AG08396 (cell line): ENCODE data around the gene NDST4.

ENCODE experiments used
- DNase-seq: peaks from one replicate; pipeline ENCODE4 v3.0.0; 2012; ENCODE audit warnings: low spot score, mixed read lengths

Gene NDST4

GRCh38 chr4:115113506-115114106 lies at the start of gene NDST4:
NDST4 (minus strand) TSS chr4:115113620; CDS start chr4:115077036, 36,584 bp downstream.
- peak; percentile 5 for DNase-seq

DNA sequence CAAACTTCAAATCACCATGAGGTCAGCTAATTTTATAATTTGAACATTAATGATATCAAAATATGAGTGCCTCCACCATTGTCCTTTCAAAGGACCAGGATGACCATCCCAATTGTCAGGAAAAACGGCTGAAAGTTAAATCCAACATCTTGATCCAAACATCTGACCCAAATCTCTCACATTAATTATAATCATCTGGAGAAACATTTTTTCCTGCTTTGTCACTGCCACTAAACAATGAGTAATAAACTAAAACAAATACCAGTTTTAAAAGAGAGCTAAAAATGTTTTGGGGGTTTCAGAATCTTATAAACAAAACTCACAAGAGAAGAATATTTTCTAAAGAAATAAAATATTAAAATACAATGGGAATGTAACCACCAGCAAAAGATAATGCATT lies 45.7 kb upstream of the NDST4 start:
- DNase-seq: no peak

GRCh38 chr4:115158296-115158695 lies 44.9 kb upstream of the NDST4 start:
- no peak for DNase-seq

DNA sequence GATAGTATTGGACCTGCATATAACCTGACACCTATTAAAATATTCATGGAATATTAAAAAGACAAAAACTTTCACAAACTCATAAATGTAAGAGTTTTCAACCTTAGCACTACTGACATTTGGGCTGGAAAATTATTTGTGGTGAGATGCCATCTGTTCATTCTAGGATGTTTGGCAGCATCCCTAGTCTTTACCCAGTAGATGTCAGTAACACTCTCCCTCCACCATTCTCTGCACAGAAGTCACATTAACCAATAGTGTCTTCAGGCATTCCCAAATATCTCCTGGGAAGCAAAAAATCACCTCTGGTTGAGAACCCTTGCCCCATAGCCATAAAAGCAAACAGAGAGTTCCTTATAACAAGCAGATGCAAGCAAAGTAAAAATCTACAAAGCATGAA lies 41.4 kb upstream of the NDST4 start:
- DNase-seq: peak; percentile 4

- DNase-seq: no peak
Observed at GRCh38 chr4:115152965-115153364, 39.5 kb upstream of the NDST4 start.

- DNase-seq: no peak
Observed at GRCh38 chr4:115152081-115152480, 38.7 kb upstream of the NDST4 start.

- no peak for DNase-seq
Observed at GRCh38 chr4:115149106-115149505, 35.7 kb upstream of the NDST4 start.

DNA sequence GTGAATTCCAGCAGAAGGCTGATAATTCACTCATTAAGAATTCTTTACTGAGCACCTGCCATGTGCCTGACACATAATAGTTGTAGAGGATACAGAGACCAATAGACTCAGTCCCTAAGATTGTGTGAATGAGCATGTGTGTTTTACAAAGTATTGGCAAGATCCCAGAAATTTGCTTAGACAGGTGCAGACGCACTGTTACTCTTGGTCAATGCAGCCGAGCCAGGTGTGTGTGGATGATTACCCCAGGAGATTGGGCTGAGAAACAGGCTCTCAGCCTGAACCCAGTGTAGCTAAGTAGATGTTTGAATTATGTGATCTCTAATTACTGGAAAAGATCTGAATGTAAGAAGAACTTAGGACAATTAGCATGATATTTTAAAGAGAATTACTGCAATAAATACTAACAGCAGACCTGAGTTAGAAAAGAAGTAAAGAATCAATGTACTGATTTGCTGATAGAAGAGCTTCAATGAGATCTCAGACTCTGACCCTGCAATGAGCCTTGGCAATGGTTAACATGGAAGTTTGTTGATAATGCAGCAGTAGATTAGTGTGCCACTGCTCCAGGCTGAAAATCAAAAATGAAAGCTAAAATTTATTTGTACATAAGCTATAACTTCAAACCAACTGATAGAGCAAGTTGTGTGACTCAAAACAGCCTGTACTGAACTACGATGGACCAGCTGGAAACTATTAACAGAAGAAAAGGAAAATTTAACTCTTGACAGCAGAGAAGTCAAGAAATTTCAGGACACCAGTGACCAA lies 32.2 kb upstream of the NDST4 start:
- DNase-seq: no peak

DNA sequence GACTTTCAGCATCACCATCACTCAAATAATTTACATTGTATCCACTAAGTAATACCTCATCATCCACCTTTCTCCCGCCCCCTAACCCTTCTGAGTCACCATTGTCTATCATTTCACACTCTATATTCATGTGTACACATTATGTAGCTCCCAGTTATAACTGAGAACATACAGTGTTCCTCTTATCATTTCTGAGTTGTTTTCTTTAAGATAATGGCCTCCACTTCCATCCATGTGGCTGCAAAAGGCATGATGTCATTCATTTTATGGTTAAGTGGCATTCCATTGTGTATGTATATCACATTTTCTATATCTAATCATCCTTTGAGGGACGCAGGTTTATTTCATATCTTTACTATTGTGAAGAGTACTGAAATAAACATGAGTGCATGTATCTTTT lies 14.6 kb upstream of the NDST4 start:
- DNase-seq: no peak

GRCh38 chr4:115126491-115126890 lies 13.1 kb upstream of the NDST4 start:
- DNase-seq: no peak

DNA sequence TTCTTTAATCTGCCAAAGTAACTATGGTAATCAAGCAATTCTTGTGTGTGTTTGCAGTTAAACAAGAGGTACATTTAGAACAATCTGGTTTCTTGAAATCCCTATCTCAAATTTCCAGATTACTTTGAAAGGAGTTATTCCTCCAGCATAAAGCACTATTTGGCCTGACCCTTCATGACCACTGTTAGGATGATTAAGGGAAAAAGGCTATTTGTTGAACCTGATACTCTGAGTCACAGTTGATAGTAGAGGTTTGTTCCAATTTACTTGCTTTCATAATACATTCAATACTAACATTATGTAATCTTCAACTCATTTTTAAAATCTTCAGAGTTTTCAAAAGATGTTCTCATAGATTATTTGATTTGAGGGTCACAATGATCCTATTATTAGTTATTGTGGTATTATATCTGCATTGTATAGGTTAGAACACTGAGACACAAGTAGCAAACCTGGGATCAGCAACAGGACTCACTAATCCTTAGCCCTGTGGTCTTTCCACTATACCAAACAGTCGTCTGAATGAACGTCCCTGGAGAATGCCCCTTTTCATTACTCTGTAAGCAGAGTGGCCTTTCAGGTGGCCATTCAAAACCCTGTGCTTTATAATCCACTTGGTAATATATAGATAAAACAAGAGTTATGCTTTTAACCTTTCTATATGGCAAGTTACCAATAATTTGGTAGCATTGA lies 8.1 kb upstream of the NDST4 start:
- no peak for DNase-seq

DNA sequence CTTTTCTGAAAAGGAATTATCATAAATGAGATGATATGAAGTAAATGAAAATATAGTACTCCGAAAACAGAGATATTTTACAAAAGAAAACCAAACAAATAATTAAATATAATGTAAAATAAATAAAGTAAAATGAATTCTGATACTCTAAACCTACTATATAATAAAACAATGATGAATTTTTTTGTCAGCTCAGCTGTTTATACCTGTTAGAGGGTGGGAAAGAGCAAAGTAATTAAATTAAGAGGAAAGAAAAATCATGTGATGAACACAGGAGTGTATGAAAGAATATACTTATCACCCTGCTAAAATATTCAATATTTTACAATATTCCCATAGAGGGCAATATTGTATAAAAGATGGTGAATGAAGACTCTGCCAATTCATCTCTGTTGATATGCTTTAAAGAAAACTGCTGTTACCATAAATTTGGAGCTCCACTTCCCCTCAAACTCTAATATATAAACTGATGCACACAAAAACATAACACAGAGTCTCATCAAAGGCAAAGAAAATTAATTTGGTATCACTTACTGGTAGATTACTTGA lies 6.5 kb upstream of the NDST4 start:
- no peak for DNase-seq

DNA sequence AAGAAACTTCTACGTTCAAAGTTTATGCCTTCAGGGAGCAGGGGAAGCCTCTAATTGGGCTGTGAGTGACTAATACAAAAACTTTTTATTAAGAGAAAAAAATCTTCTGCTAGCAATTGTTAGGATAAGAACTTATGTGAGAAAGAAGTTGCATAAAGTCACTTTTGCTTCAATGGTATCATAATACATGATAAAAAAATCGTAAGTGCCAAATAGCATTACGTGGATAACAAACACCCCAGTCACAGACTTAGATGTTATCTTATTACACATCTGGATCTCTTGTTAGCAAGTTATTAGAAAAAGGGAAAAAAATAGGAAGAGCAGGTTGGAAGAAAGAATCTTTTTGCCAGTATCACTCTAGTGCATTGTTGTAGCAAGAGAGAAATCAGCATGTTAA lies 4.2 kb upstream of the NDST4 start:
- DNase-seq: no peak

- no peak for DNase-seq
Observed at GRCh38 chr4:115110191-115111181, 2.9 kb downstream of the NDST4 start.

DNA sequence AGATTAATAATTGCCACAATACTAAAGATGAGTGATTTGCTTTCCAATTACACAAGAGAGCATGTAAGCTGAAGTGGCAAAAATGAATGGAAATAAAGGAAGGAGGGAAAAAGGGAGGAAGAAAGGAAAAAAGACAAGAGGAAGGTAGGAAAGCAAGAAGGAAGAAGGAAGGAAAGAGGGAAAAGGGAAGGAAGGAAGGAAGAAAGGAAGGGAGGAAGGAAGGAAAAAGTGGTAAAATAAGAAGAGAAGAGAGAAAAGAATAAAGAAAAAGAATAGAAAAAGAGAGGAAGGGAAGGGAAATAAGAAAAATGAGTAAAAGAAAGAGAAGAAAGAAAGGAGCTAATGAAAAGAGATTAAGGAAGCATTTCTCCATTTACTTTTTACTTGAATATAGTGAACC lies 4.6 kb downstream of the NDST4 start:
- DNase-seq: no peak

- no peak for DNase-seq
Observed at GRCh38 chr4:115107411-115107810, 6.0 kb downstream of the NDST4 start.

DNA sequence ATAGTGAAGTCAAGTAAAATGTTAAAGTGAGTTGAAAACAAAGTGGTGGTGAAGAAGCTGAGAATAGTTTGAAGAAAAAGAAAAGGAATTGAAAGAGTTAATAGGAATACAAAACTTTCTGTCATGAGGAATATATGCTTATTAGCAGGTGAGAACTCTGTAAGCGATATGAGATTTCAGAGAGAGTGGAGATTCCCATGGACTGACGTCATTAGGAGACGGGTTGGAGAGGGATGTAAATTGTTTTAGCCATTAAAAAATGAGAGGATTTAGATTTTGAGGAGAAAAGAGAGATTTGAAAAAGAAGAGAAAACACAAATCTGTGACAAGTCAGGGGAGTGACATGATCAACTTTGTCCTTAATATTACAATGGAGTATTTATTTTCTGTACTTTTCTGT lies 11.7 kb downstream of the NDST4 start:
- DNase-seq: no peak

DNA sequence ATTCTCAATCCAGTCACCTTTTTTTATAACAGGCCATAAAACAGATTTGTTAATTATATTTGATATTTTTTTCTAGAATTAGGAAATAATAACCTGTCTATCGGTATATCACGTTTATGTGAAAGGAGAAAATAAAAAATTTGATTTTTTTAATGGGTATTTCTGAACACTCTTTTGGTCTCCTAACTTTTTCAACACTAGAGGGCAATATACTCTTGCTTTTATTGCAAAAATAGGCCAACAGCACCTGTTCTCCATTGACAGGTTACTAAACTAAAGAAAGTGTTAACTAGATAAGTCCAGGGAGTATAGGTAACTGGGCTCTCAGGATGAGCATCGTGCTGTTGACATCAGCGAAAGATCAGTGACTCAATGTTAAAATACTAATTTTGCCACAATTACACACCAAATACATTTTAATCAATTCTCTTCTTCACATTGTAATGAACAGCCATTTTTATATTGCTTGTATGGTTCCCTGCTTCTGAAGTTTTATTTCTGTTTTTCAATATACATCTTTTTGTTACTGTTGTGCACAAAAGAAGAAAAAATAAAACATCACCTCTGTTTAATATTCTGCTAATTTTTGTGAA lies 22.8 kb downstream of the NDST4 start:
- DNase-seq: peak; percentile 1

- DNase-seq: no peak
Observed at GRCh38 chr4:115082633-115083032, 30.8 kb downstream of the NDST4 start.

- DNase-seq: no peak
Observed at GRCh38 chr4:115076691-115077090, 36.7 kb downstream of the NDST4 start.

DNA sequence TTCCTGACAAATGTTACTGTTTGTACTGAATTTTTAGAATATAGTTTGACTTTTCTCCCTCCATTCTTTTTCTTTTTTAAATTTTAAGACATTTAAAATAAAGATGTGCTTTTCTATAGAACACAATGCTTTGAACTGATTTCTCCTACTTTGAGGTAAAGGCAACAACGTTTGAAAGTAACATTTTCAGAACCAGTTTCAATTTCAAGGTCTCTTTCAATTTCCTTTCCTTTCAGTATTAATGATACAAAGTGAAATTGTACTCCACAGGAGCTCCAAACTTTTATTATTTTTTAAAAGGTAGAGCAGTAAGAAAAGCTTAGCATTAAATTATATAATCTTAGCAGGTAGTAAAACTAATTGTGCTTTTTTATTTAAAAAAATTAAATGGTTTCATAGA lies 54.9 kb downstream of the NDST4 start:
- no peak for DNase-seq
